Stimulated activated CD4-positive, alpha-beta T cell treated with anti-CD3 and anti-CD28 coated beads, Interleukin-1b, Interleukin-23, amount 100 ng/mL, for 48 hours (primary cell): ENCODE data around the gene CUL4A.
"Not testable (repeated sequence)": the region's sequence is repeated elsewhere in the genome, so short reads cannot be mapped to it uniquely, and the experiment has no call there.

ENCODE experiments used
- DNase-seq: peaks from one replicate; pipeline ENCODE4 v3.0.0-alpha.2; 2020

CUL4A gene

GRCh38 chr13:113209336-113209758, at the start of gene CUL4A:
CUL4A (plus strand) TSS chr13:113209613; CDS start chr13:113209628, 15 bp downstream.
- peak; percentile 70 for DNase-seq

GRCh38 chr13:113159701-113160100, 49.7 kb upstream of the CUL4A start:
- DNase-seq, result no peak

- DNase-seq, result no peak
Observed at GRCh38 chr13:113160983-113161382, 48.4 kb upstream of the CUL4A start.

- DNase-seq, result no peak
Observed at GRCh38 chr13:113161433-113161832, 48.0 kb upstream of the CUL4A start.

GRCh38 chr13:113161975-113162374, 47.4 kb upstream of the CUL4A start:
- DNase-seq, result not testable (repeated sequence)

- no peak for DNase-seq
Observed at GRCh38 chr13:113162783-113163685, 46.4 kb upstream of the CUL4A start.

- DNase-seq, result no peak
Observed at GRCh38 chr13:113164492-113164891, 44.9 kb upstream of the CUL4A start.

- no peak for DNase-seq
Observed at GRCh38 chr13:113166266-113166665, 43.1 kb upstream of the CUL4A start.

- no peak for DNase-seq
Observed at GRCh38 chr13:113166681-113167080, 42.7 kb upstream of the CUL4A start.

GRCh38 chr13:113167155-113167554, 42.3 kb upstream of the CUL4A start:
- no peak for DNase-seq

GRCh38 chr13:113167575-113167974, 41.8 kb upstream of the CUL4A start:
- no peak for DNase-seq

- no peak for DNase-seq
Observed at GRCh38 chr13:113168211-113168610, 41.2 kb upstream of the CUL4A start.

- DNase-seq, result no peak
Observed at GRCh38 chr13:113169277-113170272, 39.8 kb upstream of the CUL4A start.

- no peak for DNase-seq
Observed at GRCh38 chr13:113170511-113170910, 38.9 kb upstream of the CUL4A start.

GRCh38 chr13:113171250-113172125, 37.9 kb upstream of the CUL4A start:
- DNase-seq, result no peak

- no peak for DNase-seq
Observed at GRCh38 chr13:113172419-113172926, 36.9 kb upstream of the CUL4A start.

GRCh38 chr13:113176280-113176679, 33.1 kb upstream of the CUL4A start:
- no peak for DNase-seq

GRCh38 chr13:113176822-113177221, 32.6 kb upstream of the CUL4A start:
- DNase-seq, result no peak

- DNase-seq, result no peak
Observed at GRCh38 chr13:113178070-113178895, 31.1 kb upstream of the CUL4A start.

- DNase-seq, result no peak
Observed at GRCh38 chr13:113178896-113179167, 30.6 kb upstream of the CUL4A start.
